H9 (cell line): Measurements from ENCODE around the gene FBXO30. TPM values are rescaled to one million over a fixed set of nuclear protein-coding genes. Genes with fewer than 3 reads are reported as not detected.

Source experiments
- DNase-seq: peaks from one replicate; pipeline ENCODE4 v3.0.0-alpha.2; 2017
- H2AFZ ChIP-seq: one replicate; pipeline ENCODE4 v1.6.1; 2013; ENCODE audit warnings: mild to moderate bottlenecking, low read length, control low read depth, moderate library complexity
- H2AK5ac ChIP-seq: 2 replicates; pipeline ENCODE4 v1.6.1; 2013; ENCODE audit warnings: low read length, control low read depth, mixed read lengths; ENCODE audit not compliant: insufficient read length
- H2BK120ac ChIP-seq: one replicate; pipeline ENCODE4 v1.6.1; 2013; ENCODE audit warnings: low read depth, mild to moderate bottlenecking, low read length, control low read depth, inconsistent platforms; ENCODE audit not compliant: poor library complexity, severe bottlenecking
- H2BK12ac ChIP-seq: 2 replicates; pipeline ENCODE4 v1.6.1; 2013; ENCODE audit warnings: low read length, control low read depth, mixed read lengths, low read depth; ENCODE audit not compliant: insufficient read length
- H2BK15ac ChIP-seq: 2 replicates; pipeline ENCODE4 v1.6.1; 2013; ENCODE audit warnings: low read depth, low read length, control low read depth
- H2BK20ac ChIP-seq: one replicate; pipeline ENCODE4 v1.6.1; 2013; ENCODE audit warnings: low read depth, mild to moderate bottlenecking, low read length, control low read depth, inconsistent platforms; ENCODE audit not compliant: poor library complexity, severe bottlenecking
- H2BK5ac ChIP-seq: 2 replicates; pipeline ENCODE4 v1.6.1; 2013; ENCODE audit warnings: low read length, control low read depth, mixed read lengths; ENCODE audit not compliant: insufficient read length
- H3K14ac ChIP-seq: 2 replicates; pipeline ENCODE4 v1.6.1; 2013; ENCODE audit warnings: low read length, control low read depth; ENCODE audit not compliant: insufficient read depth
- H3K18ac ChIP-seq: 2 replicates; pipeline ENCODE4 v1.6.1; 2013; ENCODE audit warnings: low read depth, mild to moderate bottlenecking, mixed read lengths, low read length, control low read depth; ENCODE audit not compliant: insufficient read length
- H3K23ac ChIP-seq: 2 replicates; pipeline ENCODE4 v1.6.1; 2013; ENCODE audit warnings: low read length, control low read depth, mixed read lengths, low read depth; ENCODE audit not compliant: insufficient read length
- H3K23me2 ChIP-seq: 2 replicates; pipeline ENCODE4 v1.6.1; 2013; ENCODE audit warnings: low read depth, mild to moderate bottlenecking, mixed read lengths, low read length, control low read depth; ENCODE audit not compliant: insufficient read length, poor library complexity, severe bottlenecking
- H3K27ac ChIP-seq: 2 replicates; pipeline ENCODE4 v1.5.1; 2013; ENCODE audit warnings: low read length, control low read depth, mixed read lengths, low read depth; ENCODE audit not compliant: insufficient read length
- H3K27me3 ChIP-seq: 2 replicates; pipeline ENCODE4 v1.6.1; 2013; ENCODE audit warnings: low read length, control low read depth, inconsistent platforms; ENCODE audit not compliant: insufficient read depth
- H3K4ac ChIP-seq: 2 replicates; pipeline ENCODE4 v1.6.1; 2013; ENCODE audit warnings: low read depth, mild to moderate bottlenecking, control low read depth, inconsistent platforms, low read length, moderate library complexity
- H3K4me1 ChIP-seq: 2 replicates; pipeline ENCODE4 v1.6.1; 2013; ENCODE audit warnings: low read length, control low read depth, inconsistent platforms; ENCODE audit not compliant: insufficient read depth
- H3K4me2 ChIP-seq: 2 replicates; pipeline ENCODE4 v1.6.1; 2013; ENCODE audit warnings: low read length, control low read depth, mixed read lengths; ENCODE audit not compliant: insufficient read length, insufficient read depth
- H3K56ac ChIP-seq: 2 replicates; pipeline ENCODE4 v1.6.1; 2013; ENCODE audit warnings: low read depth, mild to moderate bottlenecking, mixed read lengths, low read length, control low read depth; ENCODE audit not compliant: insufficient read length
- H3K79me1 ChIP-seq: 2 replicates; pipeline ENCODE4 v1.6.1; 2013; ENCODE audit warnings: low read depth, mild to moderate bottlenecking, moderate library complexity, low read length, control low read depth, inconsistent platforms; ENCODE audit not compliant: insufficient read depth, poor library complexity, severe bottlenecking
- H3K79me2 ChIP-seq: 2 replicates; pipeline ENCODE4 v1.6.1; 2013; ENCODE audit warnings: low read length, control low read depth, inconsistent platforms; ENCODE audit not compliant: insufficient read depth
- H3K9ac ChIP-seq: 2 replicates; pipeline ENCODE4 v1.6.1; 2013; ENCODE audit warnings: low read length, control low read depth, mixed read lengths; ENCODE audit not compliant: insufficient read length; ENCODE audit errors: extremely low read depth
- H3K9me3 ChIP-seq: one replicate; pipeline ENCODE4 v1.6.1; 2013; ENCODE audit warnings: low read depth, low read length, inconsistent platforms; ENCODE audit not compliant: control insufficient read depth
- H3T11ph ChIP-seq: one replicate; pipeline ENCODE4 v1.6.1; 2013; ENCODE audit warnings: mild to moderate bottlenecking, low read length, control low read depth, inconsistent platforms
- H4K20me1 ChIP-seq: one replicate; pipeline ENCODE4 v1.6.1; 2013; ENCODE audit not compliant: control insufficient read depth, insufficient read length, insufficient read depth
- H4K5ac ChIP-seq: 2 replicates; pipeline ENCODE4 v1.6.1; 2013; ENCODE audit warnings: low read depth, mild to moderate bottlenecking, mixed read lengths, low read length, control low read depth; ENCODE audit not compliant: insufficient read length
- H4K8ac ChIP-seq: replicated peaks from 2 replicates; pipeline ENCODE4 v1.6.1; 2013; ENCODE audit warnings: low read length, control low read depth, mixed read lengths, low read depth; ENCODE audit not compliant: insufficient read length
- H4K91ac ChIP-seq: 2 replicates; pipeline ENCODE4 v1.6.1; 2013; ENCODE audit warnings: low read depth, mild to moderate bottlenecking, moderate library complexity, mixed read lengths, low read length, control low read depth; ENCODE audit not compliant: insufficient read length
- H3K27ac Mint-ChIP-seq, 3 experiments: 2 replicates in 2 of 3; 3 replicates in 1 of 3; pipeline ENCODE4 v1.8.0; 2020 to 2021; ENCODE audit warnings: mixed read lengths in 3 of 3, mild to moderate bottlenecking in 1 of 3, moderate library complexity in 1 of 3
- H3K27me3 Mint-ChIP-seq: 2 replicates; pipeline ENCODE4 v1.8.0; 2021; ENCODE audit warnings: low read depth, mild to moderate bottlenecking, moderate library complexity, mixed read lengths
- H3K36me3 Mint-ChIP-seq, 3 experiments: 2 replicates in 2 of 3; 3 replicates in 1 of 3; pipeline ENCODE4 v1.8.0; 2020 to 2021; ENCODE audit warnings: low read depth in 3 of 3, mixed read lengths in 3 of 3; ENCODE audit not compliant: insufficient read depth in 1 of 3
- H3K4me1 Mint-ChIP-seq, 2 experiments: 2 replicates each; pipeline ENCODE4 v1.8.0; 2020; ENCODE audit warnings: mixed read lengths in 2 of 2
- H3K4me3 Mint-ChIP-seq, 2 experiments: 2 replicates in 1 of 2; 3 replicates in 1 of 2; pipeline ENCODE4 v1.8.0; 2020 to 2021; ENCODE audit warnings: mild to moderate bottlenecking in 2 of 2, mixed read lengths in 2 of 2, moderate library complexity in 1 of 2
- H3K9me3 Mint-ChIP-seq, 2 experiments: 2 replicates in 1 of 2; 3 replicates in 1 of 2; pipeline ENCODE4 v1.8.0; 2020; ENCODE audit warnings: mild to moderate bottlenecking in 2 of 2, mixed read lengths in 2 of 2, moderate library complexity in 1 of 2
- CTCF ChIP-seq: fragments of 200-600 bp; sonication (generic); conservative IDR thresholded peaks from 3 replicates; pipeline ENCODE4 v1.8.0; 2021; ENCODE audit warnings: antibody characterized with exemption, mild to moderate bottlenecking
- WGBS: extraction: QIAGEN DNeasy Blood & Tissue Kit; methylation state at CpG from one replicate; pipeline ENCODE4 v1.1.7; 2013; ENCODE audit warnings: missing lambda C conversion rate, low lambda C conversion rate, mixed read lengths; ENCODE audit not compliant: insufficient read length; ENCODE audit errors: extremely low coverage; 5-methylcytosine and 5-hydroxymethylcytosine counted together
- long read RNA-seq: library from polyadenylated mRNA; unstranded; transcript quantifications from one replicate; pipeline ENCODE4 v2.0.0, GENCODE V29; 2020
- total RNA-seq: library from RNA; stranded (reverse); gene quantifications from 2 replicates; pipeline ENCODE4 v1.2.1, GENCODE V29; 2021

The FBXO30 gene
- 16.9 and 17.2 TPM in 2 replicates for total RNA-seq
- long read RNA-seq, full-length matches to known transcripts = 46 of 56 reads
- long read RNA-seq, partial matches to known transcripts = 4 of 56 reads
- long read RNA-seq, other reads (novel, unspliced or antisense) = 6 of 56 reads

GRCh38 chr6:145814501-145815308 lies at the start of gene FBXO30:
FBXO30 (minus strand) TSS chr6:145814795; CDS start chr6:145806405, 8,390 bp downstream.
- no peaks in the 10 kb centered on the region for H4K20me1 ChIP-seq
- no peak within 1 kb of the TSS for H3K56ac ChIP-seq
- H3K9me3 ChIP-seq = no peaks in the 10 kb centered on the region
- H3K9ac ChIP-seq = peak within 1 kb of the TSS; percentile 99
- H3K14ac ChIP-seq = peak within 1 kb of the TSS; percentile 99
- no peak within 1 kb of the TSS for H2BK20ac ChIP-seq
- peak; percentile 93 for DNase-seq
- Mint-ChIP-seq H3K36me3 (peaks cover 0 to 9% (median 0%) of the 10 kb centered on the region in 3 experiments; a peak in 2 of 7 replicates), H3K4me3 (peak within 1 kb of the TSS; percentile 87 to 94), H3K27me3 (no peaks in the 10 kb centered on the region), H3K9me3 (no peaks in the 10 kb centered on the region), H3K27ac (peak within 1 kb of the TSS; percentile 97 to 98 (median 97)), H3K4me1 (peaks cover 31 to 36% of the 10 kb centered on the region in 2 experiments)
- H3K4ac ChIP-seq = no peak within 1 kb of the TSS; the same call in 1 of the 2 replicates
- H2AK5ac ChIP-seq = no peak within 1 kb of the TSS
- no peak within 1 kb of the TSS for H3K23ac ChIP-seq
- no peaks in the 10 kb centered on the region; the same call in 1 of the 2 replicates for H3K4me1 ChIP-seq
- WGBS = no CpG with 5 or more reads among the region's 88 CpGs
- H2BK120ac ChIP-seq = no peak within 1 kb of the TSS
- H3K18ac ChIP-seq = peak within 1 kb of the TSS; percentile 95
- H3K27ac ChIP-seq = peak within 1 kb of the TSS; percentile 94
- no peaks in the 10 kb centered on the region for H3K27me3 ChIP-seq
- H2BK15ac ChIP-seq = no peak within 1 kb of the TSS; the same call in 1 of the 2 replicates
- H4K5ac ChIP-seq = peak within 1 kb of the TSS; percentile 98
- H2AFZ ChIP-seq = peak within 1 kb of the TSS; percentile 43
- H3K79me2 ChIP-seq = peaks cover 15% of the 10 kb centered on the region; the same call in 1 of the 2 replicates
- peak within 1 kb of the TSS; percentile 88 for H2BK5ac ChIP-seq
- no peak within 1 kb of the TSS for H4K8ac ChIP-seq
- H3K4me2 ChIP-seq = peak within 1 kb of the TSS; percentile 98
- peak within 1 kb of the TSS; percentile 55 for H2BK12ac ChIP-seq
- peak within 1 kb of the TSS; percentile 18 for H4K91ac ChIP-seq
- H3K79me1 ChIP-seq = no peaks in the 10 kb centered on the region
- peaks cover 6% of the 10 kb centered on the region for H3K23me2 ChIP-seq
- H3T11ph ChIP-seq = peak within 1 kb of the TSS; percentile 10
- no peak for TF ChIP-seq CTCF
